Activated naive CD8-positive, alpha-beta T cell (primary cell): ENCODE results near the gene PIGM.
A peak's percentile ranks its signal among the peaks of the same experiment; 100 is the strongest.

Experiments used
- H3K27ac Mint-ChIP-seq: one replicate; pipeline ENCODE4 v1.8.0; 2021; ENCODE audit warnings: mixed read lengths
- H3K27me3 Mint-ChIP-seq: one replicate; pipeline ENCODE4 v1.8.0; 2021; ENCODE audit warnings: mixed read lengths
- H3K36me3 Mint-ChIP-seq: one replicate; pipeline ENCODE4 v1.8.0; 2021; ENCODE audit warnings: mixed read lengths
- H3K4me1 Mint-ChIP-seq: one replicate; pipeline ENCODE4 v1.8.0; 2021; ENCODE audit warnings: low read depth, mixed read lengths
- H3K4me3 Mint-ChIP-seq: one replicate; pipeline ENCODE4 v1.8.0; 2021; ENCODE audit warnings: mild to moderate bottlenecking, mixed read lengths
- H3K9me3 Mint-ChIP-seq: one replicate; pipeline ENCODE4 v1.8.0; 2021; ENCODE audit warnings: low read depth, mixed read lengths

Gene PIGM

GRCh38 chr1:160031365-160032164 is at the start of gene PIGM:
PIGM (minus strand) TSS chr1:160031990; CDS start chr1:160031739, 251 bp downstream.
- H3K4me1 Mint-ChIP-seq: peaks cover 35% of the 10 kb centered on the region
- H3K27me3 Mint-ChIP-seq: no peaks in the 10 kb centered on the region
- H3K27ac Mint-ChIP-seq: peak within 1 kb of the TSS; percentile 89
- H3K36me3 Mint-ChIP-seq: peaks cover 6% of the 10 kb centered on the region
- H3K4me3 Mint-ChIP-seq: peak within 1 kb of the TSS; percentile 97
- H3K9me3 Mint-ChIP-seq: no peaks in the 10 kb centered on the region

GRCh38 chr1:160081261-160081936 is 49.6 kb upstream of the PIGM start, which contains the start of gene KCNJ9:
KCNJ9 (plus strand) TSS chr1:160081538; CDS start chr1:160084031, 2,493 bp downstream.
- Mint-ChIP-seq H3K4me1 (peaks cover 15% of the 10 kb centered on the region), H3K36me3 (no peaks in the 10 kb centered on the region), H3K27ac (no peak within 1 kb of the TSS), H3K4me3 (no peak within 1 kb of the TSS), H3K27me3 (peaks cover 35% of the 10 kb centered on the region), H3K9me3 (no peaks in the 10 kb centered on the region)

- Mint-ChIP-seq H3K36me3 (no peaks in the 10 kb centered on the region), H3K4me1 (peaks cover 11% of the 10 kb centered on the region), H3K4me3 (no peak overlapping the region), H3K9me3 (no peaks in the 10 kb centered on the region), H3K27ac (no peak overlapping the region), H3K27me3 (peaks cover 41% of the 10 kb centered on the region)
These were observed 48.8 kb upstream of the PIGM start for GRCh38 chr1:160080381-160081100.

DNA sequence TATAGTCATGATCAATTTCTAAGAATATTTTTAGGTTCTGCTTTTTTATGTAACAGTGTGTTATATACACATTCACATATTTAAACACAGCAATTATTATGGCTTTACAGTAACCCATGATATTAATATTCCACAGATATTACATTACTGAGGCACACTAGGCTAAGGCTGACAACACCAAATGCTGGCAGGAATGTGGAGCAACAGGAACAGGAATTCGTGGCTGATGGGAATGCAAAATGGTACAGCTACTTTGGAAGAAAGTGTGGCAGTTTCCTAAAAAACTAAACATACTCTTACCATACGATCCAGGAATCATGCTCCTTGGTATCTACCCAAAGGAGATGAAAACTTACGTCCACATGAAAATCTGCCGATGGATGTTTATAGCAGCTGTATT is 47.7 kb upstream of the PIGM start:
- peaks cover 45% of the 10 kb centered on the region for H3K27me3 Mint-ChIP-seq
- peaks cover 6% of the 10 kb centered on the region for H3K4me1 Mint-ChIP-seq
- H3K36me3 Mint-ChIP-seq: no peaks in the 10 kb centered on the region
- H3K4me3 Mint-ChIP-seq: no peak overlapping the region
- H3K9me3 Mint-ChIP-seq: no peaks in the 10 kb centered on the region
- H3K27ac Mint-ChIP-seq: no peak overlapping the region

DNA sequence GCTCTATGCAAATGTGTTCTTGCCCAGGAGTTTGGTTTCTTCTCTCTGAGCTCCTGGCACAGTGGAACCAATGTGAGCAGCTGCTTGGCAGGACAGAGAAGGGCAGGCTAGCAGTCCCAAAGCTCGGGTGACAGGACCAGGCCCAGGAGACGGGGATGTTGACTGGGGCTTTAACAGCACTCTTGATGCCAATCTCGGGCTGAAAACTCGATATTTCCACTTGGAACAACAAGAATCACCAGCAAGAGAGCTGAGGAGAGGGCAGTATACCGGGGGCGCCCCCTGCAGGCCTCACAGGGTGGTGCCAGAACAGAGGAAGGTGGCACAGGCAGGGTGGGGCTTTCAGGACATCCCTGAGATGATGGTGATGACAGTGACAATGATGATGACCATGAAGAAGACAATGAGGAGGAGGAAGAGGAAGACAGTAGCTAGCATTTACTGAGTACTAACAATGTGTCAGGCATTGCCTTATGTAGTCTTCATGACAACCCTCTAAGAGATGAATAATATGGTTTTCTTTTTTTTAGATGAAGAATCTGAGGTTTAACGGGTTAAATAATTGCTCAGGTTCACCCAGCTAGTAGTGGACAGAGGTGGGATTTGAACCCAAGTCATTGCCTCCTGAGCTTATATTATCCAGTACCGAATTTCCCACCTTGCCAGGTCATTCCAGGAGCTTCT is 46.9 kb upstream of the PIGM start:
- Mint-ChIP-seq H3K27me3 (peaks cover 45% of the 10 kb centered on the region), H3K4me1 (peaks cover 1% of the 10 kb centered on the region), H3K36me3 (no peaks in the 10 kb centered on the region), H3K9me3 (no peaks in the 10 kb centered on the region), H3K27ac (no peak overlapping the region), H3K4me3 (no peak overlapping the region)

DNA sequence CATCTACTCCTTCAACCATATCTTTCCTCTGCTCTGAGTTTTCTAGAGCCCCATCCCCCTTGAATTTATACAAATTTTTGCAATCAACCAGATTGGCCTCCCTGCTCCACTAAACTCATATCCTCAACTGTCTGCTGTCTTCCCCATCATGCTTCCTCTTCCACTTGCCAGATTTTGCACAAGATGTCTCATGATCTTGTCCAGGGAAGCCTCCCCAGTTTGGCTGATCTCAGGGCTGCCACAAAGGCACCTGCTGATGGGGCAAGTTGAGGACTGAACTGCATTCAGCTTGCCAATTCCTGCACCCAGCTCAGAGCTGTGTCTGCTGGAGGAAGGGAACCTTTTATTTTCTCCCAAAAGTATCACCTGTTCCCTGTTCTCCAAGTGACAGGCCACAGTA is 45.7 kb upstream of the PIGM start:
- H3K27ac Mint-ChIP-seq: no peak overlapping the region

DNA sequence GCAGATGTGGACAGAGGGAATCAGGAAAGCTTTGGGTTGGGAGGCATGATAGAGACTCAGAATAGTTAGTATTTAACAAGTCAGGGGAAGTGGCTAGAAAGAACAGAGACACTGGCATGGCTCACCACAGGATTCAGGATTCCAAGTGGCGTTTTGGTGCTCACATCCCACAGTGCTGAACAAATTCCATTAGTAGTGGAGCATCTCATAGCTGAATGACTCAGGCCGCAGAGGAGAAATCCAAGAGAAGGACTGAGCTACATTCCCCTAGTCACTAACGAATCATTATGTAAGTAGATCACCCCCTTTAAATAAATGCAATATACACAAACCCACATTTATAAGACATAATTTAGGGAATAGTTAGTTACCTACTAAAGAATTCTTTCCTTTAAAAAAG is 44.5 kb upstream of the PIGM start:
- Mint-ChIP-seq H3K4me1 (peaks cover 1% of the 10 kb centered on the region), H3K9me3 (no peaks in the 10 kb centered on the region), H3K4me3 (no peak overlapping the region), H3K27ac (no peak overlapping the region), H3K36me3 (no peaks in the 10 kb centered on the region), H3K27me3 (peaks cover 54% of the 10 kb centered on the region)

More for the DNA sequence above, 45.7 kb upstream of the PIGM start:
- Mint-ChIP-seq H3K4me3 (no peak overlapping the region), H3K27me3 (peaks cover 50% of the 10 kb centered on the region), H3K4me1 (peaks cover 1% of the 10 kb centered on the region), H3K36me3 (no peaks in the 10 kb centered on the region), H3K9me3 (no peaks in the 10 kb centered on the region)

GRCh38 chr1:160075836-160076235 is 44.0 kb upstream of the PIGM start:
- Mint-ChIP-seq H3K9me3 (no peaks in the 10 kb centered on the region), H3K27me3 (peaks cover 51% of the 10 kb centered on the region), H3K27ac (no peak overlapping the region), H3K4me3 (no peak overlapping the region), H3K36me3 (no peaks in the 10 kb centered on the region), H3K4me1 (peaks cover 2% of the 10 kb centered on the region)

DNA sequence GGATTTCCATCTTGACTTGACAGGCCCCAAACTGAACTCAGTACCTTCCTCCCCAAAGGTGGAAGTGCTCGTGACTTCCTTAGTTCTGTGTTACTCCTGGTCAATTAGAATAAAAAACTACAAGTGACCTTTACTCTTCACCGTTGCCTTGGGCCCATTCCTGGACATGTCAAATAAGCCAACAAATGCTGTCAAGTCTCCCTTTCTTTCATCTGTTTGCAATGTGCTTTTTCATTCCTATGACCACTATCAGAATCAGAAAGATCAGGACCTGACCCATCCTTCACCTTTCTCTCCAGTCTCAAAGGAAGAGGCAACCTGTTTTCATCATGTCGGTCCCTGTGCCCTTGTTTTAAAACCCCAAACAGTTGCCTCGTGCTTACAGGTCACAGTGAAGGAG is 43.1 kb upstream of the PIGM start:
- H3K4me1 Mint-ChIP-seq: peaks cover 8% of the 10 kb centered on the region
- peaks cover 41% of the 10 kb centered on the region for H3K27me3 Mint-ChIP-seq
- H3K4me3 Mint-ChIP-seq: no peak overlapping the region
- H3K27ac Mint-ChIP-seq: no peak overlapping the region
- no peaks in the 10 kb centered on the region for H3K36me3 Mint-ChIP-seq
- H3K9me3 Mint-ChIP-seq: no peaks in the 10 kb centered on the region

DNA sequence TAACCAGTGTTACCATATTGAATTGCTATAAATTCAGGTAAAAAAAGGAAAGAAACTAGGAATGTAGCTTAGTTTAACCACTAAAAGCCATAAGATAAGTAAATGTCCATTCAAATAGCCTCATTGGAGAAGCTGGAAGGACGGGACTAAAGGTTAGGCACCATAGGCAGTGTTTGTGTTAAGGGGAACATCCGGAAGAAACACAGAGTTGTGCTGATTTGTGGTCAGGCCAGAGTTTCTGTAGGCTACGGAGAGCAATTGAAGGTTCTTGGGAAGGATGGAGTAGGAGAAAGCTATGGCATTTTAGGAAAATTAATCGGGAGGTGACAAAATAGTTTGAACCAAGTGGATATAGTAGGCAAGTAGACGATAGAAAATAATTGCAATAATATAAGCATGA is 39.5 kb upstream of the PIGM start:
- H3K27me3 Mint-ChIP-seq: peaks cover 24% of the 10 kb centered on the region

DNA sequence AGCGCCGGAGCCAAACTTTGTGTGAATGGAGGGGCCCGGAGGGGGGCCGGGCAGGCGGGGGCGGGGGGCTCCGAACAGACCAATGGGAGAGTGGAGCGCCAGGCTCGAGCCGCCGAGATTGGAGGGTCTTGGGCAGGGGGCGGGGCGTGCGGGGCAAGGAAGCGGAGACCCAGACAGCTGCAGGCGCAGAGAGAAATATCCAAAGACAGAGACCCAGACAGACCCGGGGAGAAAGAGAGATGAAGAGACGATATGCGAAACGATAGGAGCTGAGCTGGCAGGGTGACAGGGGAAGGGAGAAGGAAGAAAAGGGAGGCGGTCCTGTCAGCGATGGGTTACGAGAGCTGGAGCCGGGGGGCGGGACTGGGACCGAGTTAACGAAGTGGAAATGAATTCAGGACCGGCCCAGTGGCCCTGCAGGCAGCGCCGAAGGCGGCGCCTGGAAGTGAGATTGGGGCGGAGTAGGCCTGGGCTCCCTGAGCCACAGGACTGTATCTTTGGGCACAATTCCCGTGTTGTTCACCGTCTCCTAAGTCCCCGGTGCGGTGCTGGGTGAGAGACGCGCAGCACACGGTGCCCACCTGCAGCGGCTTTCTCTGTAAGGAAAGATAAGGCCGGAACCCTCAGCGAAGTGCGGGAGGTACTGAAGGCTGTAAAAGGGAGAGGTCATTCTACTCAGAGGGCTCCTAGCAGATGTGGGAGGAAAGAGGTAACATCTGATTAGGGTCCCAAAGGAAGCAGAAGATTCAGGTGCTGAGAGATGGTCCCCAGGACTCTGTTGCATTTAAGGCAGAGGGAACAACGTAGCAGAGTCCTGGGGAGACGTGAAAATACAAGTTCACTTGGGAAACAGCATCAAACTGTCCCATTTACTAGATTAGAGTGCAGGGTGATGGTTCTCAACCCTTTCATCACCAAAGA is 38.7 kb upstream of the PIGM start:
- H3K9me3 Mint-ChIP-seq: no peaks in the 10 kb centered on the region
- H3K36me3 Mint-ChIP-seq: no peaks in the 10 kb centered on the region
- H3K27me3 Mint-ChIP-seq: peaks cover 19% of the 10 kb centered on the region
- H3K27ac Mint-ChIP-seq: no peak overlapping the region
- peak overlapping the region; percentile 92 for H3K4me3 Mint-ChIP-seq
- H3K4me1 Mint-ChIP-seq: peaks cover 7% of the 10 kb centered on the region

More for the DNA sequence above, 39.5 kb upstream of the PIGM start:
- Mint-ChIP-seq H3K9me3 (no peaks in the 10 kb centered on the region), H3K4me1 (peaks cover 7% of the 10 kb centered on the region), H3K4me3 (peak overlapping the region; percentile 22), H3K27ac (no peak overlapping the region), H3K36me3 (no peaks in the 10 kb centered on the region)

DNA sequence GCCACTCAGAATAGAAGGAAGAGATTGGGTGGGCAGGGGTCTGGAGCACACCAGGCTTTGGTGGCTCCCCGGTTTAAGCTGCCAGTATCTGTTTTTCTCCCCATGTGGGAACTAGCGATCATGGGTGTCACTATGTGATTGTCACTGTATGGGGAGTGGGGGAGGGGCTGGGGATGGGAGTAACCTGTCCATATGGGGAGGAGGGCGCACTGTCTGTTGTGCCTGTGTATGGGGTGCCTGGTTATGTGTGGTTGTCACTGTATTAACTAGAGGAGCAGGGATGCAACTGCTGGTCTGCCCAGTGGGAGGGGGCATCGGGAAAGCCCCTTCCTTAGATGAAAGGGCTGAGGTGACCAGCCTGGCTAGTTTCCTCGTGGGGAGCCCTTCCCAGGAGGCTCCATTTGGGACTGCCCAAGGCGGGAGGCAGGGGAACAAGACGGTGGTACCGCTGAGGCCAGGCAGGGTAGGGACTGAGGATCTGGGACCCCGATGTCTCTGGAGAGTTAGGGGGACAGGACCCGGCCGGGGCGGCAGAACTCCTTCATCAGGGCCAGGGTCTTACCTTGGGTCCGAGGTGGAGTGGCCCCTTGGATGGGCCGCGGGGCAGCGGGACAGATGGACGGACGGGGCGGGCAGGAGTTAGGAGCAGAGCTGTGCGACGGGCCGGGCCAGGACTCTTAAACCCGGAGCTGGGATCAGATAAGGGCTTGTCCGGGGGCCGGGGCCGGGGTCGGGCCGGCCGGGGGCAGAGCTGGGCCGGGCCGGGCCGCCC is 37.9 kb upstream of the PIGM start, which contains the start of gene KCNJ10:
TSS of gene KCNJ10 (minus strand) at position 701 of the 772 bp plus-strand sequence. CDS start 27,628 bp downstream, outside the sequence.
- Mint-ChIP-seq H3K36me3 (no peaks in the 10 kb centered on the region), H3K9me3 (no peaks in the 10 kb centered on the region), H3K4me1 (peaks cover 7% of the 10 kb centered on the region), H3K4me3 (peak within 1 kb of the TSS; percentile 92), H3K27me3 (peaks cover 16% of the 10 kb centered on the region), H3K27ac (no peak within 1 kb of the TSS)

DNA sequence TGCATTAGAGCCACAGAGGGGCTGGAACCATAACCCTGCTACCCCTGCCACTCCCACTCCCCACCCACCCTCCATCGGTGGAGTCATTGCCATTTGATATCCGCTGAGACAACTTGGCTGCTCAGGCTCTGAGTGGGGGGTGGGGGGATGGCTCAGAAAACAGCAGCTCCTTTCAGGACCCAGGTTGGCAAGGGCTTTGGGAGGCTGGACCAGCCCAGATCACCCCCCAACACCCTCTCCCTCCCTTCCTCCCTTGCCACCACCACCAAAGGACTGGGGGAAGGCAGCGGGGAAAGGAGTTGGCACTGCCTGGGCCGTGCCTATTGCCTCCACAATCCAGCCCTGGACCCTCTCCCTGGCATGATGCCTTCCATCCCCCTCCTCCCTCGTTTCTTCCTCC is 36.4 kb upstream of the PIGM start:
- no peaks in the 10 kb centered on the region for H3K9me3 Mint-ChIP-seq
- no peaks in the 10 kb centered on the region for H3K36me3 Mint-ChIP-seq
- peaks cover 7% of the 10 kb centered on the region for H3K4me1 Mint-ChIP-seq
- peaks cover 11% of the 10 kb centered on the region for H3K27me3 Mint-ChIP-seq
- H3K4me3 Mint-ChIP-seq: no peak overlapping the region
- no peak overlapping the region for H3K27ac Mint-ChIP-seq
